GM10266 (cell line): ENCODE measurements around the gene PPM1K.

Experiments used
- DNase-seq: peaks from one replicate; pipeline ENCODE4 v3.0.0; 2012; ENCODE audit errors: extremely low spot score
- TF ChIP-seq, protein P1 (sequence below): IDR thresholded peaks from 2 replicates; pipeline ENCODE4 v1.5.1; 2012; ENCODE audit warnings: mild to moderate bottlenecking, low read depth; ENCODE audit not compliant: control insufficient read depth, insufficient read depth; ENCODE audit errors: missing control alignments

PPM1K gene

DNA sequence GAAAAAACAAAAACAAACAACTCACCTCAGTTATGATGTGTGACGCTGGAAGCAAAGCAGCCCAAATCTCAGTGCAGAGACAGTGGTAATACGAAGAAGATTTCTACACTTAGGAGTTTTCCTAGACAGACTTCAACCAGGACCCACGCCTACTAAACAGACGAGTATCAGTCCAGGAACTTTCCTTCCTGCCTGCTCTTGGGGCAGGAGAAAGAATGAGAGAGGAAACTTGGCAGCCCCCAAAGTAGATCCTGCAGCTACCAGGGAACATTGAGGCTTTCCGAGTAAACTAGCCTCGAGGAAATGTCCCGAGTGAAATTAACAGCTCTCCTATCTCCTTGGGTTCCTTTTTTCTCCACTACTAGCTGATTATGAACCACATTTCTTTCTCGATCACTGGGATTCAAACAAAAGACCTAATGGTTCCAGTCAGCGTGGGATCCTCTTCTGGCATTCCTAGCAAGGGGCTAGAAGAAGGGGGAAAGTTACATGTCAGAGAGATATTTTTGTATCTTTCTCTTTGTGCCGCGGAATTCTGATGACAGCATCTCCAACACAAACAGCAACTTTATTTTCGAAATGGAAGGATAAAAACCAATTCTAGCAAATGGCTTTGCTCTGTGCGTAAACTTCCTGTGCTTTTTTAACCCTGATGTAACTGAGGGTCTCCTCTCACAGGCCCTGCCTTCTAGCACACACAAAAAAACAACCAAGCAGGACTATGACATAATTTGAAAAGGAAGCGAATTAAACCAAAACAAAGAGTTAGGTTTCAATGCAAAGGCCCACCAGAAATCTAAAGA, 53.2 kb downstream of the PPM1K start:
- TF ChIP-seq, protein P1, sequence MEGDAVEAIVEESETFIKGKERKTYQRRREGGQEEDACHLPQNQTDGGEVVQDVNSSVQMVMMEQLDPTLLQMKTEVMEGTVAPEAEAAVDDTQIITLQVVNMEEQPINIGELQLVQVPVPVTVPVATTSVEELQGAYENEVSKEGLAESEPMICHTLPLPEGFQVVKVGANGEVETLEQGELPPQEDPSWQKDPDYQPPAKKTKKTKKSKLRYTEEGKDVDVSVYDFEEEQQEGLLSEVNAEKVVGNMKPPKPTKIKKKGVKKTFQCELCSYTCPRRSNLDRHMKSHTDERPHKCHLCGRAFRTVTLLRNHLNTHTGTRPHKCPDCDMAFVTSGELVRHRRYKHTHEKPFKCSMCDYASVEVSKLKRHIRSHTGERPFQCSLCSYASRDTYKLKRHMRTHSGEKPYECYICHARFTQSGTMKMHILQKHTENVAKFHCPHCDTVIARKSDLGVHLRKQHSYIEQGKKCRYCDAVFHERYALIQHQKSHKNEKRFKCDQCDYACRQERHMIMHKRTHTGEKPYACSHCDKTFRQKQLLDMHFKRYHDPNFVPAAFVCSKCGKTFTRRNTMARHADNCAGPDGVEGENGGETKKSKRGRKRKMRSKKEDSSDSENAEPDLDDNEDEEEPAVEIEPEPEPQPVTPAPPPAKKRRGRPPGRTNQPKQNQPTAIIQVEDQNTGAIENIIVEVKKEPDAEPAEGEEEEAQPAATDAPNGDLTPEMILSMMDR, result no peak
- no peak for DNase-seq

DNA sequence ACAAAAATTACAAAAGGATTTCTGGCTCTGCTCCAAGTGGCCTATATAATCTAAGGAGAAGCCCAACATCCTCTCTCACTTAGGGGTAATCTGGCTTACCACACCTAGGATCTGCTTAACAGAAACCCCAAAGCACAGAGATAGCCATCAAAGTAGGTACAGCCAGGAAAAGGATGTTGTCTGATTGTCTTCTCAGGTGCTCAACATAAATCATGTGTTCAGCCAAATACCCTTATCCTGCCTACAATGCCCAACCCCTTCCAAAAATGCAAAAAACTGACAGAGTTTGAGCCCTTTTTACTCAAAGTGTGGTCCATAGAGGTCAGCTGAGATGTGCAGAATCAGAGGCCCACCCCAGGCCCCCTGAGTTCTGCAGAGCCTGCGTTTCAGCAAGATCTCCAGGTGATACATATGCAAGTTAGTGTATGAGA, 53.9 kb downstream of the PPM1K start:
- TF ChIP-seq, protein P1, result no peak
- no peak for DNase-seq

DNA sequence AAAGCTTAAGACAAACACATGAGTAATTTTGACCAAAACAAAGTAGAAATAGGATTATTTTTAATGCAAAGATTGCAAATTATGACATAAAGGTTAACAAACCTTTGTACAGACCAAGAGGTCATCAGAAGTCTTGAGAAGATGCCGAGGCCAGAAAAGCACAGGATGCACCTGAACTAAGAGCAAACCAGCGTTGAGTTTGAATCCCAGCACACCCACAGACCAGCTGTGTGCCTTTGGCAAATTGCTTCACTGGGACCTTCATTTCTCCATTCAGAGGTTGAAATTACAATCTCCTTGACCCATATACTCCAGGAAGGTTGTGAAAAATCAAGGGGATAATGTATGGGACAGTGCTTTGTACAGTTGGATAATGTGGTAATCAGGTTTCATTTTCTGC, 56.6 kb downstream of the PPM1K start:
- no peak for DNase-seq
- TF ChIP-seq, protein P1, result no peak

GRCh38 chr4:88226143-88226542, 58.2 kb downstream of the PPM1K start:
- no peak for DNase-seq
- TF ChIP-seq, protein P1, result no peak

DNA sequence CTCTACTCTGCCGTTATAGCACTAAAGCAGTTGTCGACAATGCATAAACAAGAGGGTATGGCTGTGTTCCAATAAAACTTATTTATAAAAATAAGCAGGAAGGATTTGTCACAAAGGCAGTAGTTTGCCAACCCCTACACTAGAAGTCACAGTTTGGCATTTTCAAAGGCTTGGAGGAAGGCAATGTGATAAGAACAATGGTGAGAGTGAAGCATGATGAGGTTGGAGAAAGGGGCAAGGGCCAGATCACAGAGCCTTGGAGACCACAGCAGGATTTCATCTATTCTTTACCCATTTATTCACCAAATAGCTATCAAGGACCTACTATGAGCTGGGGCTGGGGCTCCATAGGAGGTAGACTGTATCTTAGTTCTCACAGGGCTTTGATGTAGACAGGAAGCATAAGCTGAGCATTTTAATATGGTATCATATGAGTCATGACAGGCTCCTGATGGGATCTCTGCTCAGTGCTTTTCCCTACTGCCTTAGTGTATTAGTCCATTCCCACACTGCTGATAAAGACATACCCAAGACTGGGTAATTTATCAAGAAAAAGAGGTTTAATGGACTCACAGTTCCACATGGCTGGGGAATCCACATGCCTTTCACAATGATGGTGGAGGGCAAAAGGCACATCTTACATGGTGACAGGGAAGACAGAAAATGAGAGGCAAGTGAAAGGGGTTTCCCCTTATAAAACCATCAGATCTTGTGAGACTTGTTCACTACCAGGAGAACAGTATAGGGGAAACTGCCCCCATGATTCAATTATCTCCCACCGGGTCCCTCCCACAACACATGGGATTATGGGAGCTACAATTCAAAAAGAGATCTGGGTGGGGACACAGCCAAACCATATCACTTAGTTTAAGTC, 58.9 kb downstream of the PPM1K start:
- DNase-seq, result no peak

DNA sequence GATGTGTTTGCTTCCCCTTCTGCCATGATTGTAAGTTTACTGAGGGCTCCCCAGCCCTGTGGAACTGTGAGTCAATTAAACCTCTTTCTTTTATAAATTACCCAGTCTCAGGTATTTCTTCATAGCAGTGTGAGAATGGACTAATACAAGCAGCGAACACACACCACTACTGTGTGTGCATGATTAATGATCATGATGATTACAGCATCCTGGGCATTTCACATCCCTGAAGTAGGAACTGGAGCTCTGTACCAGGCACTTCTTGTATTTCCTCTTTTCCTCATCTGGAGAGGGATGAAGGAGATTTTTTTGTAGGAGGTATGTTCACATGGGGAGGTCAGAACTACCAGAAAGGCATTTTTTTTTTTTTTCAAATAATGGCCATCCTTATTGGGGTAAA, 60.8 kb downstream of the PPM1K start:
- DNase-seq, result no peak
- TF ChIP-seq, protein P1, result no peak

More for the DNA sequence above, 58.9 kb downstream of the PPM1K start:
- TF ChIP-seq, protein P1, result no peak
